Measurements from ENCODE around the gene NAT8L.

NAT8L gene

DNA sequence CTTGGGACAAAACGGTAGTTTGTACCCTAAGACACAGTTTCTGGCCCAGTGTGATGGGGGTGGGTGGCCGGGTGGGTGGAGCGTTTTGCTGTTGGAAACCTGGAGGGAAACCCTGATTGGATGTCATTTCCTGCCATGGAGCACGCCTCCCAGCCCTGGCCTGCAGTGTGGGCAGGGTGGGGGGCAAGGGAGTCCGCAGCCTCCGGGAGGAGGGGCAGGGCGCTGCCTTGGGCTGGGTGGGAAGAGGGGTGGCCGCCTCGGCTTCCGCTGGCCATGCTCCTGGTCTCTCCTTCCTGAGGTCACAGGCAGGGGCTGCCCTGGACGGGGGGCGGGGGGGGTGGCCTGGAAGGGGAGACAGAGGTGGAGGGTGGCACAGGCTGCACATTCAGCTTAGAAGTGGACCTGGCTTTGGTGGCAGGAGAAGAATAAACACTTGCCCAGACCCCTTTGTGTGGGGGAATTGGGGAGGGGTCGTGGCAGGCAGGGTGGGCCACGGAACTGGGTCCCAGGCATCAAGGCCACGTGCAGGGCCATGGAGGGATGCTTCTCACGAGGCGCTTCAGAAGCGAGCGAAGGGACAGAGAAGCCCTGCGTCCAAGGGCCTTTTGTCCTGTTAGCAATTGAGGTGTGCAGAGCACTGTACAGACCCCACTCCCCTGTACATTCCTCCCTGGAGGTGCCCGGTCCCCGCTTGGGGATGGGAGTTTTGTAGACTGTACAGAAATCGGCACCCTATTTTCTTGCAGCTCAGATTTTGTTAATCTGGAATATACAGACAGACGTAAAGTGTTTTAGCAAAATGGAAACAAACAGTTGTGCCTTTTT lies 6.2 kb downstream of the NAT8L start:
- DNase-seq: no peak

DNA sequence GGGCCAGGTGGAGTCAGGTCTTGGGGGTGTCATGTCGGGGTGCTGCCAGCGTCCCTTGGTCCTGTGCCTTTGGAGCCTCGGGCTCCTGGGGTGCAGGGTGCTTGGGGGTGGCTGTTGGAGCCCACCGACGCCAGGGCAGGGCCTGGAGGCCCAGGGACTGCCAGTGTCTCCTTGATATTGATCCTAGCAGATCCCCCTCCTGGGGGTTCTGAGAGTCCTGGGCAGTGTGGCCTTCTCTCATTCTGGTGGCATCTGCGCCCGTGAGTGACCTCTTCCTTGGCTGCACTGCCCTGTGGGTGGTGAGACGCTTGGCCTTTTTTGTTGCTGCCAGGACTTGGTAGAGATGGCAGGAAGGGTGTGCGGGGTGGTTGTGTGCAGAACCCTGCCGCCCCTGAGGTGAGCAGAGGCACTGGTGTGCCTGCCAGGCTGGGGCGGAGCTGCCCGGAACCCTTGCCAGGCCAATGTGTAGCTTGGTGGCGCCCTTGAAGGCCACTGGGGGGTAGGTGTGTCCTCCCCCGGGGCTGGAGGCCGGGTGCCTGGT lies 7.0 kb downstream of the NAT8L start:
- no peak for DNase-seq

DNA sequence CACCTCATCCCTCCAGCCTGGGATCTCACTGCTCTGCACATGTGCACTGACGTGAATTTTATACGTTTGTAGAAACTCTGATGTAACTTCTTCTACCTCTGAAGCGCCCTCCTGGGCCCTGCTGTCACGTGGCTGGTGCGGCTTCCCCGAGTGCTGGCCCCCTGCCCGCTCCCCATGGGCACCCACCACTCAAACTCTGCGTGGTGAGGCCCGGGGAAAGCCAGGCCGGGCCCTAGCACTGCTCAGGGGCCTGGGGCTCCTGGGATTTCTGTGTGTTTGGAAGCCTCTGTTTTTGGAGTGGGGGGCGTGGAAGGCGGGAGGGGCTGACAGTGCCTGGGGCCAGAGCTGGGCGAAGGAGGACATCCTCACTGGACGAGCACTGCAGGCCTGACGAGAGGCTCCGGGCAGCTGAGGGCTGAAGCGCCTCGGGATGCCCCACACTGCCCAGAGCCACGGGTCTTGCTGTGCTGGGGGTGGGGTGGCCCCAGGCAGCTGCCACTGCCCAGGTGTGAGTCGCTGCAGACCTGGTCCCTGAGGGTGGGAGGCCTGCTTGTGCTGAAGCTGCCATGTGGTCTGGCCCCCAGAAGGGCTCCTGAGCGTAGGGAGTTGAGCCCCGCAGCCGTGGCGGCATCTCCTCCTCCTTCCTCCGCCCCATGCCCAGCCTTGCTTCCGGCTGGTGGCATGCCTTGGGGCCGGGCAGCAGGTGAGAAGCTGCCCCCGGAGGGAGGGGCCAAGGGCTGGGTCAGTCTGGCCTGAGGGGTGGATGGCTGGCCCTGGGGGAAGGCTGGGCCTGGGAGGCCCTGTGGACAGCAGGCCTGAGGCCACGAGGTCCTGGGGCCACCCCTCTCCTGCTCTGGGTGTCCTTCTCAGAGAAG lies 7.7 kb downstream of the NAT8L start:
- DNase-seq: no peak

DNA sequence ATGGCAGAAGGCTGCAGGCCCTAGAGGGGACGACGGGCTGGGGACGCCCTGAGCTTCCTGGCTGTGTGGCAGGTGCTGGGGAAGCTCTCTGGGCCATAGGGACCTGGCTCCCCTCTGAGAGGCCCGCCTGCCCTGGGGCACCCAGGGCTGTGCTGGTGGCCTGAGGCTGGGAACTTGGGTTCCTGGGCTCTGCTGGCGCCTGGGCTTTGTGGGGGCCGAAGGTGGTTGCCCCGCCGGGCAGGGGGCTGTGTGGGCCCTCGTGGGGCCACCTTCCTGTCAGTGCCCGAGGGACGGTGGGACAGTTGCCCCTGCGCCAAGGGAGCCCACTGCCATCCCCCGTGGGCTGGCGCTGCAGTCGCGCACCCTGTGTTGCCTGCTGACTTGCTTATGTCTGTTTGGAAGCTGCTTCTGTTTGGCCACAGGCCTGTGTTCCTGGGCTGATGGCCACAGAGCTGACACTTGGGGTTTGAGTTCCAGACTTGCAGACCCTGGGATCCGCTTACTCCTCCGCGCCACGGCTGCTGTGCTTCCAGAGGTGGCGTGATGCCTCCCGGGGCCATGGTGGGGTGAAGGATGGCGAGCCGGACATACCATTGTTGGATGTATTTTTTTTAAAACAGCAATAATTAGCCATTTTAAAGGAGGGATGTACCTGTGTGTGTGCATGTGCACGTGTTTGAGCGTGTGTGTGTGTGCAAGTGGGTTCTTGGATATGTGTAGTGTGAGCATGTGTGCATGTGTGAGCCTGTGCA lies 8.5 kb downstream of the NAT8L start:
- DNase-seq: no peak

DNA sequence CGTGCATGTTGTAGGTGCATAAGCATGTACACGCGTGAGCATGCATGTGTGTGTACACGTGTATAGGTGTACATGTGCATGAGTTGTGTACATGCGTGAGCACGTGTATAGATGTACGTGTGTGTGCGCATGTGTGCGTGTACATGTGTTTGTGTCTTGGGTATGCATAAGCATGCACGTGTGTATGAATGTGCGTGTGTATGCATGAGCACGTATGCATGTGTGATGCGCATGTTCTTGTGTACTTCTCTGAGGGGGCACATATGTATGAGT lies 9.0 kb downstream of the NAT8L start:
- DNase-seq: no peak

DNA sequence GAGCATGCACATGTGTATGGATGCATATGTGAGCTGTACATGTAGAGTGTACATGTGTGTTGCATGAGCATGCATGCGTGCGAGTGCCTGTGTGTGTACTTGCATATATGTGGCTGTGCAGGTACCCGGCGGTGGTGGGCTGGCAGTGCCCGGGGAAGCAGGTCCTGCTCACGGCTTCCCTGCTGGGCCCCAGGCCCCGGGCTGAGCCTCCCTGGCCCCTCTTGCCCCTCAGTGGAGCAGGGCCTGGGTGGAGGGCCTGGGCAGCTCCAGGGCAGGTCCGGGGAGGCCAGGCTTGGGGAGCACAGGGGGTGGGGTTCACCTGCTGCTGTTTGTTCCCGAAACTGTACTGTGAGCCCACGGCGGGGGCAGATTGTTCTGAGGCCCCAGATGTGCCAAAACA lies 9.4 kb downstream of the NAT8L start:
- no peak for DNase-seq

DNA sequence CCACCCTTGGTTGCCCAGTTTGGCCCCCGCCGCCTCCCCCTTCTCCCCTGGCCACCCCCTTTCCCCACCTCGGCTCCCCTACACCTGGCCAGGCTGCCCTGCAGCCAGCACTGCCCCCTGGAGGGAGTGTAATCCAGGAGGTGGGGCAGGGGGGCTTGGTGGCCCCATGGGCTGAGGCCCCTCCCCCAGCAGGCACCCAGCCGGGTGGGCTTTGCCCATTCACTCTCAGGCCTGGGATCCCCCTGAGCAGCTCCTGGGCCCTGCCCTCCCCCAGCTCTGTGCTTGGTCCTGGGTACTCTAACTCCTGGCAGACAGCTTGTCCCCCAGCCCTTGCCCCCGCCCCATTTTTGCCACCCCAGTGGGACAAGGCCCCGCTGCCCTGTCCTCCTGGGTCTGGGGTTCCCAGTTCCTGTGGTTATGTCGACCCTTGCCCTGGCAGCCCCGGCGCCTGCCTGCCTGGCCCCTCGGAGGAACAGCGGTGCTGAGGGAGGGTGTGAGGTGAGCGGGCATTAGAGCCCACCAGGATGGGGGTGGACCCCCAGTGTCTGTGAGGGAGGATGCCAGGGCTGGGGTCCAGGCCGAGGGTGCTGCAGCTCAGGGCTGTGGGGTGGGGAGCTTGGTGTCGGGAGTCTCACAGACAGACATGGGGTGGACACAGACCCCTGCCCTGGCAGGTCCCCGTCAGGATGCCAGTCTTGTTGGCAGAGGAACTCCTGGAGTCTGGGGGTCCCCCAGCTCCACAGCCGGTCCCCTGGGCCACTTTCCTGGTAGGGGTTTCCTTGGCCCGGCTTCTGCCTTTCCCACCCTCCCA lies 10.2 kb downstream of the NAT8L start:
- DNase-seq: no peak

DNA sequence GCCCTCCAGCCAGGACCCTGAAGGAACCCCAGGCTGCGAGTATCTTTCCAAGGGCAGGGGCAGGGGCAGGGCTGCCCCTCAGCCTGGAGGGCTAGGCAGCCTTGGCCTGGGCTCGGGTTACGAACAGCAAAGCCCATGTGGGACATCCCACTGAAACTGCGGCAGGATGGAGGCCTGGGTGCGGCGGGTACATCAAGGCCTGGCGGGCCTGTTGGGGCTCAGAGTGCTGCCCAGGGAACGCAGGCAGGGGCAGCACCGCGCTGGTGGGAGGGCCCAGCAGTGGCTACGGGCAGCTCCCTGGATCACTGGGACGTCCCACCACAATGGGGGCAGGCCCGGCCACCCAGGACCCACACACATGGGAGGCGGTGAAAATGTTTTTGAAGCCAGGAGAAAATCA lies 10.9 kb downstream of the NAT8L start:
- no peak for DNase-seq

DNA sequence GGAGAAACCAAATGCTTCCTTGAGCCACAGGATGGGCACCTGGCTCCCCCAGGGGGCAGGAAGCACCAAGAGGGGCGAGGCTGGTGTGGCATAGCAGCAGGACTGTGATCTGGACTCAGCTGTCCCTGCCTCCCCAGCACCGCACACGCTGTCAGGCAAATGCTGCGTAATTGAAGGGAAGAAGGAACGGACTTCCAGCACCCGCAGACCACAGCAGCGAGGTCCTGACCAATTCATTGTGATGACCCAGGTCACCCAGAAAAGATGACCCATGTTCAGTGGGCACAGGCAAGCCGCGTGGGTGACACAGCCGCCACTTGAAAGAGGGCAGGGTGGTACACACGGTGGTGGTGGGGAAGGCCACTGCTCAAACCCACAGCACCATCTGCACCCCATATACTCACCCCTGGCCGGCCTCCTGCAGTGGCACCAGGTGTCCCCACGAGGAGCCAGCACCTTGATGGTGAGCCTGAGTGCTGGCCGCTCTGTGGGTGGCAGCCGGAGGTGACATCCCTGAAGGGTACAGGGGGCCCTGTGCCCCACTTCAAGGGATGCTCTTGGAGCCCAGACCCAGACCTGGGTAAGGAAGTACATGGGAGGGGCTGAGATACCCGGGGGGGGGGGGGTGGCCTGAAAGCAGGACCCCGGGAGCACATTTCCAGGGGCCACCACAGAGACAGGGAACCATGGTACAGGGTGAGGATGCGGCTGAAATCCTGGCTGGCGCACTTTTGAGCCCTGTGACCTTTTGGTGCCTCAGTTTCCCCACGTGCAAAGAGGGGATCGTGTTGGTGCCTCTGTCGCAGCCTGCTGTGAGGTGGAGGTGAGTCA lies 11.5 kb downstream of the NAT8L start:
- no peak for DNase-seq

DNA sequence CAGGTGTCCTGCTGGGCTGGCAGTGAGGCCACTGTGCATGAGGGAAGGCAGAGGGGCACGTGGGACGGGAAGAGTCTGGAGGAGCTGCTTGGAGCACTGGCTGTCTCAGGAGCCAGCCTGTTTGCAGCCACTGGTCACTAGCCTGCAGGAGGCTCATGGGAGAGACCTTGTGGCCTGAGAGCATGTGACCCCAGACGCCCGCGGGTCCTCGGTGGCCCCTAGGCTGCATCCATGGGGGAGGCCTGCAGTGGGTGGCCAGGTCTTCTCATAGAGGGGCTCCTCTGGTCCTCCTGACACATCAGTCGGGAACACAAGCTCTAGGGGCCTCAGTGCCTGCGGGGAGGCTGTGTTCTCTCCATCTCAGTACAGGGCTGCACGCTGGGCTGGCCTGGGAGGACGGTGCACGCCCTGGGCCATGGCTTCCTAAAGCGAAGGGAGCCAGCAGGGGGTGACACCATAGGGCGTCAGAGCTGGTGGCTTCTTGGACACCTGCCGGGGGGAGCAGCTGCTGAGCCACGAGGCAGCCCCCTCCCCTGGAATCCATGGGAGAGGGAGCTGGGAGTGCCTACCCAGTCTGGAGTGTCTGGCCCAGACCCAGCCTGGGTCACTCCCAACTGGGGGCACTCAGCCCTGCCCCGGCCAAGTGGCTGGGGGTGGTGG lies 12.3 kb downstream of the NAT8L start:
- no peak for DNase-seq

DNA sequence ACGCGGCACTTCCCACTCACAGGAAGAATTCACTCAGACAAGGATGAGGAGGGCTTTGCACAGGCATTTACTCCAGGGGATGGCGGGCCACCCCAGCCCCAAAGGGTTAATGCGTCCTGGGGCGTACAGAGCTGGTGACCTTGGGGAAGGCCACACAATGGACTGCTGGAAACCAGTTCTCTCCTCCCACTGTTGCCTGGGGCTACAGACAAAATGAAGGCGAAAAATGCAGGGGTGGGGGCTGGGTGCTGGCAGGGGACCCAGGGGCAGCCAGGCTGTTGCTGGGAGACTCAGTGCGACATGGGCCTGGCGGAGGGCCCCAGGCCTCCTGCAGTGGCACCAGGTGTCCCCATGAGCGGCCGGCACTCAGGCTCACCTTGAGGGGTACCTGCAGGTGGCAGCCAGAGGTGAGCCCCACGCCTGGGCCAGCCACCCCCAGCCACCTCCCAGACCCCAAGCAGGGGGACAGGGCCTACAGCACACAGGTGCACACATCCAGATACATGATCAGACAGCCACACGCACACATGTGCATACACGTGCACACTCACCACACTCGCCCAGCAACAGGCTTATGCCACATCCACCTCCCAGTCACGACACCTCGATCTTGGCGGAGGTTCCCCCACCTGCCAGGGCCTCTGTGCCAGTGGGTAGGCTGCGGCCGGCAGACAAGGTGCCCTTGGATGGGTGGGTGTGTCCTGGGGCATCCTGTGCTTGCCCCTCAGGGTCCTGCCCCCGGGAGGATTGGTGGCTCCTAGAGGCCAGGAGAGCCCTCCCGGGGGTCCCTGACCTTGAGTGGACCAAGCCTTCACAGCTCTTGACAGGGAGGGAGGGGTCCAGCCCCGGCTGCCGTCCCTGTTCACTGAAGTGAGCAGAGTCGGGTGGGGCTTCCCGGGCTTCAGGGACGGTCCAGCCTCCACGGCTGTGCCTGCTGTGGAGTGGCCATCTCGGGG lies 13.1 kb downstream of the NAT8L start:
- DNase-seq: no peak

DNA sequence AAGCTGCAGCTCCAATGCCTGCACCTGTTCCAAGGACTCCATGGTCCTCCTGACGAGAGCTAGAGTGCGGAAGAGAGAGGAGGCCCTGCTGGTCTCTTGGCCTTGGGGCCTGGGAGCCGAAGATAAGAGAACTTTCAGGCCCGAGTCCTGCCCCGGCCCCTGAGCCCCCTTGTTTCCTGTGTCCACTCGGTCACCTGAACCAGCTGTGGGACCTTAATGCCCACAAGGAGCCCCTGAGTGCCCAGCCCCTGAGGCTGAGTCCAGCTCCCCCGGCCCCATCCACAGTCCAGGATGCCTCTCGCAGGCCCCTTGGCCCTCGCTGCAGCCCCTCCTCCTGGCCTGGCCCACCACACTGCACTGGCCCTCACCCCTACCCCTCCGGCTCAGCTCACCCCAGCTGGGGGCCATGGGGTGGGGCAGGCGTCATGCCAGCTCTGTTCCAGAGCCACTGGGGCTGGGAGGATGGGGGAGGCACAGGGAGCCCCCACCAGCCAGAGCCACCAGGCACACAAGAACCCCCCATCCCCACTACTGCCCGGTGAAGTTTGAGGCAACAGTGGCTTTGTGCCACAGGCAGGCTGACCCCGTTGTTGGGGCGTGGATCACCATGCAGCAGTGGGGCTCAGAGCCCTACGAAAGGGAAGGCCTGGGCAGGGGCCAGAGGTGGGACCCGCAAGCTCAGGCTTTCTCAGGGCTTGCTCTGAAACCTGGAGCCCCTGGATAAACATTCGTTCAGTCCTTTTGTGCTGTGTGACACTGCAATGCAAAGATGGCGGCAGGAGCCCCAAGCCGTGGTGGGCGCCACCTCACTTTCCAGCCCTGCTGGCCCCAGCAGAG lies 14.1 kb downstream of the NAT8L start:
- no peak for DNase-seq

DNA sequence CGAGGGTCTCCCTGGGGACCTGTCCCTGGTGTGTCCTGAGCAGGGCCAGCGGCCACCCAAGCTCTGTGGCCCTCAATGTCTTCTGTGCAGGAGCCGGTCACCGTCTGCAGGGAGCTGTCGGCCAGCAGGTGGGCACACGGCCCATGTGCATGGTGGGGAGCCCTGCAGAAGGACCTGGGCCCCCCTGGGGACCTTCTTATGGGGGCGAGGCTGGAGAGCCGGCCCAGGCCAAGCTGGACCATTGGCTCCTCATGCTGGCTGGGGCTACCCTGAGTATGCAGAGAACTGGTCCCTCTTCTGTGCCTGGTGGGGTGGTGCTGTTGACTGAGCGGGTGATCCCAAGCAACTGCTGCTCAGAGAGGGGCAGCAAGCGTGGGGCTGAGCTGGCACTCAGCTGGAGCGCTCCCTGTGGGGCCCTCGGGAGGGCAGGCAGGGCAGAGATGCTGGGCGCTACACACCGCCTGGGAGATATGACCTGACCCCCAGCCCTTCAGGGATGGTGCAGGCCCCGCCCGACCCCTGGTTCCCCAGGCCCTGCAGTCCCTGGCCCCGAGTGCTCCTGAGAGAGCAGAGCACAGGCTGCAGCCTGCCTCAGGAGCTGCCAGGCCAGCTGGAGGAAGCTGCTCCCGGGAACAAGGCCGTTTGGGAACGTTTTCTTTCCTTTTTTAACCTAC lies 14.8 kb downstream of the NAT8L start:
- DNase-seq: no peak

DNA sequence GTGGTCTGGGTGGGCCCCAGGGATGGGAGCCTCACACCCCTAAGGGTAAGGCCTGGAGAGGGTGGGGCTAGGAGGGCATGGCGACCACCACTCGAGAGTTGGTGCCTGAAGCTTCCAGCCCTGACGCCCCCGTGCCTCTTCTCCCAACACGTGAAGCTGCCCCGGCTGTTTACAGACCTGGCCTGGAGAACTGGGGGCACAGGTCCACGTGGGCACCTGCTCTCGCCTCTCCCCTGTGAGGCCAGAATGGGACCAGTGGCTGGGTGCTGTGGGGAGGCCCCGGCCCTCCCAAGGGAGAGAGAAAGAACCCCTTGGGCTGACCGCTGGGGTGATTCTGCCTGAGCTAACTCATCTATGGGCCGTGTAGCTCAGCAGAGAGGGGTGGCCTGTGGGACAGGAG lies 15.5 kb downstream of the NAT8L start:
- DNase-seq: no peak

DNA sequence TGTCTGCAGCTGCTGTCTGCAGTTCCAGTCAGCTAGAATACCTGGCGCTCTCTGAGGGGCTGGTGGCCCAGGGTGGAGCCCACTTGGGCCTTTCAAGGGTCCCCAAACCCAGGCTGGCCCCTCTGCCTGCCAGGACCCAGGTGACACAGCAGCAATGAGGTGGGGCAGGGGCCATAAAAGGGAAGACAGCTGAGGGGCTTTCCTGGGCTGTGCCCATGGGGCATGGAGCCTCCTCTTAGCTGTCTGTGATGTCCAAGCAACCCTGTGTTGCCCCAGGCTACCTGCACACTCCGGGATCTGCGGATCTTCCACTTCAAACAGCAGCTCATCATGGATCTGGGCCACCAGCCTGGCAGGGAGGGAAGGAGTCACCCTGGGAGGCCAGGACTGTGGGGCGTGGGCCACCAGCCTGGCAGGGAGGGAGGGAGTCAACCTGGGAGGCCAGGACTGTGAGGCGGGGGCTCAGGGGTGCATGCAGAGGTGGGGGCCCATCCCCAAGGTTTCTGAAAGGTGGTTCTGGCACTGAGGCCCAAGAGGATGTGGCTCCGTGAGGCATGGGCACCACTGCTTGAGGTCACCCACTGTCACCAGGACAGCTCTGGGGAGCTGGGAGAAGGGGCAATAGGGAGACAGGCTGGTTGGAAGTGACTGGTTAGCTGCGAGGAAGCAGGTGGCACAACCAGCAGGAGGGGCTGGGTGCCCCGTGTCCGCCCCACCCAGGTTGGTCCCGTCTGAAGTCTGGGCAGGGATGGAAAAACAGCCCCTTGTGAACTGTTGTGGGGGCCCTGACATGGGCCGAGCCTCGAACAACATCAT lies 16.3 kb downstream of the NAT8L start:
- no peak for DNase-seq

DNA sequence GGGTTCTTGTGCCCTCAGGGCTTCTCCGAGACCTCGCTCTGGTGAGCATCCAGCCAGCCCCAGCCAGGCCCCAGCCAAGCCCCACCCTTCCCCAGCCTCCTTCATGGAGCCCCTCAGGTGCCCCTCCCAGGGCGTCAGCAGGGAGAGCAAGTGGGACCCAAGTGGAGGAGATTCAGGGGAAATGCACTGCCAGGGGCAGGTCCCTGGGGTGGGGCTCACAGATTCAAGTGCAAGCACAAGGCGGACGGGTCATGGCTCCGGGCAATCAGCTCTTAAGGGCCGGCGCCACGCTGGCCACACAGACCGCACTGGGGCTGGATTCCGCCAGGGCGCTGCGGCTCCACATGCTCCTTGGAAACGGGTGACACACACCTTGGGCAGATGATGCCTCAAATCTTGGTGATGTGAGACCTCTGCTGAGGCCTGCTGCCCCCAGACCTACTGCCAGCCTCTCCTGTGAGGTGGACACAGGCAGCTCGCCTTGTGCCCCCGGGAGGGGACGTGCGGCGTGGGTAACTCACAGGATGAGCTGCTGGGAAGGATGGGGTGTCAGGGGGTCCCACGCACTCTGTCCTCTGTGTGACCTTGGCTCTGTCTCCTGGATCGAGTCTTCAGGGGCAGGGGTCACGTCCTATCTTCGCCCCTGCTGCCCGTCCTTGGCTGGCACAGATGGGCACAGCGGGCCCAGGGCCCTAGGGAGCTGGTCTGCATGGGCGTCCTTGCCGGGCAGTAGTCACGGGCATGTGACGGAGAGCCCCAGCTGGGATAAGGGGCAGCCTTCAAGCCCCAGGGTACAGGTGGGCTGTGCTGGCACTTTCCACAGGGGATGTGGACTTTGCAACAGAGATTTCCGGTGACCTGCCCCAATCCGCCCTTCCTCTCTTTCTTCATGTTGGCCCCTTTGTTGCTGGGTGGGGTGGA lies 17.1 kb downstream of the NAT8L start:
- DNase-seq: no peak
